GDM1 (cell line): ENCODE measurements around the gene TNFRSF4.
"Not testable (repeated sequence)": the region's sequence is repeated elsewhere in the genome, so short reads cannot be mapped to it uniquely, and the experiment has no call there.

Experiments used
- DNase-seq: peaks from one replicate; lab custom pipeline; 2025; lab: John Stamatoyannopoulos, UW

Gene TNFRSF4

DNA sequence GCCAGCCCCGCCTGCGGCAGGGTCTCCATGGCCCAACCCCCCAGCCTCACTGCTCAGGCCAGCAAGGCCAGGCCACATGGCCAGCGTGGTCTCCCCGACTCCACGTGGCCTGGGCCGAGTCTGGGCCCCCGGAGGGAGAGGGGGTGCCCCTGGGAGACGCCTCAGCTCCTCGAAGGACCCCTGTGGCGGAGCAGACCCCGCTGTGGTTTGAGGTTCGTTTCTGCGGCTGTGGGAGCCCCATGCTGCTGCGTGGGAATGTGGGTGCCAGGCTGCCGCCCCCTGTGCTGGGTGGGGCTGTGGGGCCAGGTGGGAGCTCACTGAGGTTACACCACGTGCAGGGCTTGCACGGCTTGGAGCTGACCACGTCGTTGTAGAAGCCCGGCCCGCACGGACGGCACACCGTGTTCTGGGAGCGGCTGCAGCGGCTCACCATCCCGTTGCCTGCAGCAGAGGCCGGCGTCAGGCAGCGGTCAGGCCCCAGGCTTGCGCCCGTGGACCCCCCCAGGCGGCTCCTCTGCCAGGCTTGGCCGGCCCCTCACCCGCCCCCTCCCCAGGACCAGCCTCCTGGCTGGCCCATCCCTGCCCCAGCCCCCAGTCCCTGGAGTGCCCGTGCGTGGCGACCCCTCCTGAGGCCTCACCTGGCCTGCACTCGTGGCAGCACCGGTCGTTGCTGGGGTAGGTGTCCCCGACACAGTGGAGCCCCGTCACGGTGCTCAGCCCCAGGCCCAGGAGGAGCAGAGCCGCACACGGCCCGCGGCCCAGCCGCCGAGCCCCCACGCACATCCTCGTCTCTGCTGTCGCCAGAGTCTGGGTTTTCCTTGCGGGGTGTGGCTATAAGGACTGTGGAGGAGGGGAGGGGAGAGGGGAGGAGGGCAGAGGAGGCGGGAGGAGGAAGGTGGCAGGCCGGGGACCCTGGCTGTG, at the start of gene TNFRSF4:
Gene TNFRSF4, minus strand, starts transcription at position 809 of the 921 bp plus-strand sequence. Its CDS starts 26 bp downstream, at position 783.
- DNase-seq: no peak

- DNase-seq: no peak
Measured at GRCh38 chr1:1262758-1263157, 48.8 kb upstream of the TNFRSF4 start.

GRCh38 chr1:1262071-1262470, 48.1 kb upstream of the TNFRSF4 start:
- no peak for DNase-seq

DNA sequence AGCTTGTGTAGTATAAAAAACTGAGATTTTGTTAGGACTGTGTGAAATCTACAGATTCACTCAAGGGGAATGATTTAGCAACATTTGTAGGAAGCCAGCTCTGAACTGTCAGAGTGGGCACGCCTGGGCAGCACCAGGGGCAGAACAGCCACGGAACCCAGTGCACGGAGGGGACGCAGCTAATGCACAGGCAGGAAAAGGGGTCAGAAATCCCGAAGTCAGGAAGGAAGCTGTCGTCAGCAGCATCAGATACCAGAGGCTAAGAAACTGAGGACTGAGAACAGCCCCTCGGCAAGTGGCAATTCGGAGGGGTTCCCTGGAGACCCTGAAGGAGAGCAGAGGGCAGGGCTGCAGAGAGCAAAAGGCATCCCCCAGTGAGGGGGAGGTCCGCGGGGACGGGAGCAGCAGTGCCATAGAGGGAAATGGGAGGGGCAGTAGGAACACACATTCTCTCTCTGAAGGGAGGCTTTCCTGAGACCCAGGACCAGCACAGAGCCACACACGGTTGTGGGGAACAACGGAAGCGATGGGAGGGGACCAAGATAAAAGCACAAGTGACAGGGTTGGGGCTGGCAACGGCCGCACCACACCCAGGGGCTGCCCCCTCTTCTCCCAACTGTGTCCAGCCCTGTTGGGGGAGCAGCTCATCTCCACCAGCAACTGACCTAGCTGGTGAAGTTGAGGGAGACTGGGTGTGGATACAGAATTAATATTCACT, 47.0 kb upstream of the TNFRSF4 start:
- no peak for DNase-seq

- DNase-seq: no peak
Measured at GRCh38 chr1:1259951-1260600, 46.1 kb upstream of the TNFRSF4 start.

DNA sequence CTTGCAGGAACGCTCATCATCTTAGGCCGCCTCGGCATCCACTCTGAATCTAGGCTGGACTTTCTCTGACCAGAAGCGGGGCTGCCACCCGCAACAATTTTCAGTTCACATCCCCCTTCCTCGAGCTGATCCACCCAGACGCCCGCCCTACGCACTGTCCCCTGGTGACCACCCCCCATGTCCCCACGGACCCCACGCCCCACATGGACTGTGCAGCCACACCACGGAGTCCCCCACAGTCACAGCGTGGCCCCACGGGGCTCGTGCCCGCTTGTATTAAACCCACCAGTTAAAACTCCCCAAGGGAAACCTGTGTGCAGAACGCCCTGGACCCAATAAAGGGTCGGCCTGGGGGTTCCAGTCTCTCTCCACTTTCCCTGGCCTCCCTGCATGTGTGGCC, 45.6 kb upstream of the TNFRSF4 start:
- no peak for DNase-seq

- no peak for DNase-seq
Measured at GRCh38 chr1:1259119-1259488, 45.2 kb upstream of the TNFRSF4 start.

GRCh38 chr1:1256956-1257871, 43.3 kb upstream of the TNFRSF4 start:
- no peak for DNase-seq

- DNase-seq: no peak
Measured at GRCh38 chr1:1255611-1256010, 41.7 kb upstream of the TNFRSF4 start.

DNA sequence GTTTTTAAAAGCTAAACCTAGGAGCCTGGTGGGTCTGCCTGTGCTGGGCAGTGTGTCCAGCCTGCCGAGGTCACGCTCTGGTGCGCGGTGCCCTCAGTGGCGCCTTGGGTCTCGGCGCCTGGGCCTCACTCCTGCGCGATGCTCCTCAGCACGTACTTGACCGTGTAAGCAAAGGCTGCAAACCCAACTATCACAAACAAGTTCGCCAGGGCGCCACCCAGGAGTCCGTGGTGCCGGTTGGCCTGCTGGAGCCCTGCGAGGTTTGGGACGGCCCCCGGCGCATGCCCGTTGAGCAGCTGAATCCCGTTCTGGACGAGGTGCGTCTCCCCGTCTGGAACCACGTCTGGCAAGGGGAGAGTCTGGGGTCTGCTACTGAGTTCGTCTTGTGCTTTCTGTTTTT, 41.1 kb upstream of the TNFRSF4 start:
- DNase-seq: no peak

- DNase-seq: no peak
Measured at GRCh38 chr1:1254667-1254998, 40.7 kb upstream of the TNFRSF4 start.

- no peak for DNase-seq
Measured at GRCh38 chr1:1253972-1254666, 40.2 kb upstream of the TNFRSF4 start.

- DNase-seq: no peak
Measured at GRCh38 chr1:1253314-1253713, 39.4 kb upstream of the TNFRSF4 start.

GRCh38 chr1:1250786-1251284, 36.9 kb upstream of the TNFRSF4 start:
- DNase-seq: peak; percentile 14

DNA sequence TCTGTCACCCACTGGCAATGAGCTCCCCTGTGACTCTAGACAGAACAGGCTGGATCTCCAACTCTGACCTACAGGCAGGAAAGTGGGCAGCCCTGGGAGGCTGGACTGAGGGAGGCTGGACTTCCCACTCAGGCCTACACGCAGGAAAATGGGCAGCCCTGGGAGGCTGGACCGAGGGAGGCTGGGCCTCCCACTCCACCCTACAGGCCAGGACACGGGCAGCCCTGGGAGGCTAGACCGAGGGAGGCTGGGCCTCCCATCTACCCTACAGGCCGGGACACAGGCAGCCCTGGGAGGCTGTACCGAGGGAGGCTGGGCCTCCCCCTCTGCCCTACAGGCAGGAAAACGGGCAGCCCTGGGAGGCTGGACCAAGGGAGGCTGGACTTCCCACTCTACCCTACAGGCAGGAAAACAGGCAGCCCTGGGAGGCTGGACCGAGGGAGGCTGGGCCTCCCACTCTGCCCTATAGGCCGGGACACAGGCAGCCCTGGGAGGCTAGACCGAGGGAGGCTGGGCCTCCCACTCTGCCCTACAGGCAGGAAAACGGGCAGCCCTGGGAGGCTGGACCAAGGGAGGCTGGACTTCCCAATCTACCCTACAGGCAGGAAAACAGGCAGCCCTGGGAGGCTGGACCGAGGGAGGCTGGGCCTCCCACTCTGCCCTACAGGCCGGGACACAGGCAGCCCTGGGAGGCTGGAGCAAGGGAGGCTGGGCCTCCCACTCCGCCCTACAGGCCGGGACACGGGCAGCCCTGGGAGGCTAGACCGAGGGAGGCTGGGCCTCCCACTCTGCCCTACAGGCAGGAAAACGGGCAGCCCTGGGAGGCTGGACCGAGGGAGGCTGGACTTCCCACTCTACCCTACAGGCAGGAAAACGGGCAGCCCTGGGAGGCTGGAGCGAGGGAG, 34.3 kb upstream of the TNFRSF4 start:
- DNase-seq: not testable (repeated sequence)

GRCh38 chr1:1247341-1247913, 33.5 kb upstream of the TNFRSF4 start:
- no peak for DNase-seq

DNA sequence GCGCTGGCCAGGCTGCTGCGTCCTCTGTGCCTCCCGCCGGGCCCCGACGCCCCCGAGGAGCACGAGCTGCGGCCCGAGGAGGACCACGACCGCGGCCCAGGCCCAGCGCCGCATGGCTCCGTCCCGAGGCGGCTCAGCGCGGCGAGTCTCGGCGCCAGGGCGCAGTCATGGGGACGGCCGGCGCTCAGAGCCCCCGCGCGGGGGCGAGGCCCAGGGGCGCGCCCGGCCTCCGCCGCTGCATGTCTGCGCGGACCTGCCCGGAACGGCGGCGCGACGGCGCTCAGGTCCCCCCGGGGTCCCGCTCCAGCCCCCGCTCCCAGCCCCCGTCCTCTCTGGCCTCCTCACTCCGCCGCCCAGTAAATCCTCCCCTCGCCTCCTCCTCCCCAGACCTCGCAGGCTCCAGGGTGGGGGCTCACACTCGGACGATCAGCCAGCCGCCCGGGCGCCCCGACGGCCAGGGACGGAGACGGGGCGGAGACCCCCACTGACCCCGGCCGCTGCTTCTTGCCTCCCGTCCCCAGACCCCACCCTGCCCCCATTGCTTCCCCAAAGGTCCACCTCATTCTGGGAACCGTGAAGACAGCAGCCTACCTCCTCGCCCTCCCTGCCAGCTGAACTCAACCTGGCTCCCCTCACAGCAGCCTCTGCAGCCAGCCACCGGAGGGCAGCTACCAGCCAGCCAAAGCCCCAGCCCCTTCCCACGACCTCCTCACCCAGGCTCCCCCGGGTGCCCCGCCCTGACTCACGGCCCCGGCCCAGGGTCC, 32.8 kb upstream of the TNFRSF4 start, which contains the start of gene C1QTNF12:
Gene C1QTNF12, minus strand, starts transcription at position 146 of the 764 bp plus-strand sequence. Its CDS starts 32 bp downstream, at position 114.
- DNase-seq: no peak

- DNase-seq: no peak
Measured at GRCh38 chr1:1245817-1246576, 32.0 kb upstream of the TNFRSF4 start.
